ENCODE data around the gene TBKBP1.
A peak's percentile ranks its signal among the peaks of the same experiment; 100 is the strongest.

The TBKBP1 gene

GRCh38 chr17:47741109-47741792, 47.3 kb downstream of the TBKBP1 start:
- TF ChIP-seq CTCF (conservative IDR thresholded peaks at IDR 0.05; ENCODE audit: low read length) = no peak
- no peak for DNase-seq (ENCODE audit: low read depth)
- H3K4me3 ChIP-seq (ENCODE audit: low read length) = no peak overlapping the region

GRCh38 chr17:47741793-47742145, 47.8 kb downstream of the TBKBP1 start:
- no peak for TF ChIP-seq CTCF (conservative IDR thresholded peaks at IDR 0.05; ENCODE audit: low read length)
- DNase-seq (ENCODE audit: low read depth) = no peak
- H3K4me3 ChIP-seq (ENCODE audit: low read length) = no peak overlapping the region

GRCh38 chr17:47742319-47743181, 48.6 kb downstream of the TBKBP1 start:
- no peak for DNase-seq (ENCODE audit: low read depth)
- TF ChIP-seq CTCF (conservative IDR thresholded peaks at IDR 0.05; ENCODE audit: low read length) = peak; percentile 10; the same call in 1 of the 2 replicates
- no peak overlapping the region for H3K4me3 ChIP-seq (ENCODE audit: low read length)

- no peak overlapping the region for H3K4me3 ChIP-seq (ENCODE audit: low read length)
- no peak for TF ChIP-seq CTCF (conservative IDR thresholded peaks at IDR 0.05; ENCODE audit: low read length)
- DNase-seq (ENCODE audit: low read depth) = no peak
Measured at GRCh38 chr17:47744168-47745036, 50.4 kb downstream of the TBKBP1 start.

GRCh38 chr17:47745037-47745380, 51.0 kb downstream of the TBKBP1 start:
- no peak for DNase-seq (ENCODE audit: low read depth)
- H3K4me3 ChIP-seq (ENCODE audit: low read length) = no peak overlapping the region
- TF ChIP-seq CTCF (conservative IDR thresholded peaks at IDR 0.05; ENCODE audit: low read length) = no peak

- H3K4me3 ChIP-seq (ENCODE audit: low read length) = no peak overlapping the region
- no peak for TF ChIP-seq CTCF (conservative IDR thresholded peaks at IDR 0.05; ENCODE audit: low read length)
- no peak for DNase-seq (ENCODE audit: low read depth)
Measured at GRCh38 chr17:47751471-47751870, 57.5 kb downstream of the TBKBP1 start.
